Ammon's horn (tissue), 1 donor: ENCODE results near the gene ARL6IP4.

ENCODE experiments used
- DNase-seq: peaks from one replicate; pipeline ENCODE4 v3.0.0-alpha.2; 2016; ENCODE audit warnings: low spot score

Gene ARL6IP4

DNA sequence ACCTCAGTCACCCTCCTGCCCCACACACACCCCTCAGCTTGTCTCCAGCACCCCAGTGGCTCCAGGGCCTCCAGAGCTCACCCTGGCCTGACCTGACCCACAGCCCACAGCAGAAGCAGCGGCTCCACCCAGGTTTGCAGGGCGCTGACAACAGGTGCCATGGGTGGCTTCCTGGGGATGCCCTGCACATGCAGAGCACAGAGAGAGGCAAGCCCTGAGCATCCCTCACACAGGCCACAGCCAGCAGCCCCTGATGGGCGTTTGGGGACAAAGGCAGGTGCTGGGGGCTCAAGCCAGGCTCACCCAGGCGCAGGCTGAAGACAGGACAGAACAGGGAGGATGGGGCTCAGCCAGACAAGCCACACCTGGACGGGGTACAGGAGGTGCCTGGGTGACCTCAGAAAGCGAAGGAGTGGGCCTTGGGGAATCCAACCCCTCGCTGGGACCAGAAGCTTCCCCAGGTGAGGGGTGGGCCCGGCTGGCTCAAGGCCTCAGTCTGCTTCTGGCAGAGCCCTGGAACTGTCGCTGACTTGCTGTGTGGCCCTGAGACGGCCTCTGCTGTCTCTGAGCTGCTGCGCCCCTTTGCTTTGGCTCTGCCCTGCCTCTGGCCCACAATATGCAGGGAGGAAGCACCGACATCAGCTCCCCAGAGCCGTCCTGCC lies 10.6 kb downstream of the ARL6IP4 start:
- no peak for DNase-seq

GRCh38 chr12:122991623-122992275 lies 11.3 kb downstream of the ARL6IP4 start:
- DNase-seq, result no peak

GRCh38 chr12:122992386-122992785 lies 11.9 kb downstream of the ARL6IP4 start:
- DNase-seq, result no peak

GRCh38 chr12:122994140-122994675 lies 13.7 kb downstream of the ARL6IP4 start:
- no peak for DNase-seq

- DNase-seq, result no peak
Observed at GRCh38 chr12:122994781-122995502, 14.5 kb downstream of the ARL6IP4 start.

- no peak for DNase-seq
Observed at GRCh38 chr12:122995503-122996187, 15.2 kb downstream of the ARL6IP4 start.

DNA sequence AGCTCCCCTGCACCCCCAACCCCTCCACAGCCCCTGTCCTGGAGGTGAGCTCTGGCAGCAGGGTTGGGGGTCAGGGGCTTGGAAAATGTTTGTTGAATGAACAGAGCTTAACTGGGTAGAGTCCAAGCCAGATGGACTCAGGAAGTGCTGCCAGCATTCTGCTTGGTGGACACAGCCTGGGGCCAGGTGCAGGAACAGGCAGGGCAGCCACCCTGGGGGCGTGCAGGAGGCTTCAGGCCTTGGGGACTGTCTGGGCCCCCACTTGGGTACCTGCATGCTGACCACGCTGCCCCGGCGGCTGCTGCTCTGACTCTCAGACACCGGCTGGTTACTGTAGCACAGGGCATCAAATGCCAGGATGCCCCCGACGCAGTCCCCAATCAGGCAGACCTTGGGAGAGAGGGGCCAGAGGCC lies 15.7 kb downstream of the ARL6IP4 start:
- no peak for DNase-seq

GRCh38 chr12:122996621-122997342 lies 16.3 kb downstream of the ARL6IP4 start:
- DNase-seq, result no peak

DNA sequence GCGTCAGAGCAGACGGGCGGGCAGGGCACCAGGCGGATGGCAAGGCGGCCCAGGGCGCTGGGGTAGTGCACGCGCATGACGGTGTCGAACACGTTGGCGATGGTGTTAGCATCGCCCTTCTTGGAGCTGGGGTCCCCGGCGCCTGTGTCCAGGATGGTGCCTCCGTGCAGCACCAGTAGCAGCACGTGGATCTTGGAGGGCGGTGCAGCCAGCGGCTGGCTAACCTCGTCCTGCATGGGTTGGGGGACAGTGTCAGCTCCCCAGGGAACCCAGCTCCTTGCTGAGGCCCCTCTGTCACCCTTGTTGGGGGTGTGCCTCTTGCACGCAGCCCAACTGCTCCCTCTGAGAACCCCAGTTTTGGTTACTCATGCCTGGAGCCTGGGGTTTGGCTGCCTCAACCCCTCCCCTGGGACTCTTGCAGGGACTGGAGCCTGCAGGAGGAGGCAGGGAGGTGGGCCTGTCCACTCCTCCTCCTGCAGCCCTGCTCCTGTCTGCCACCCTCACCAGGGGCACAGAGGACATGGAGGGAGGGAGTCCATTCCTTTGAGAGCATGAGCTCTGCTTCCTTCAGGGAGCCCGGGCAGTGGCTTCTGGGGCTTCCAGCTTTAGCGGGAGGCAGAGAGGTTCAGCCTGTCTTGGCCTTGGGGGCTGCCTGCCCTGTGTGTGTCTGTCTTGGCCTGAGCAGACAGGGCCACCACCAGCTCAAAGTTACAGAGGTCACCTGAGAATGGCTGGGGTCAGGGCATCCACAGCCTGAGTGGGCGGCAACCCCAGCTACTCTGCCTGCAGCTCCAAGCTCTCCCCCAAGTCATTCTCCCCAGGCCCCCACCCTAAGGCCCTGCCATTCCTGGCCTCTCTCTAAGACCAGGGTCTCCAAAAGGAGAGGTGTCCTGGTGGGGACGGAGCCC lies 17.1 kb downstream of the ARL6IP4 start:
- DNase-seq, result no peak

GRCh38 chr12:122998316-122998715 lies 17.8 kb downstream of the ARL6IP4 start:
- no peak for DNase-seq

DNA sequence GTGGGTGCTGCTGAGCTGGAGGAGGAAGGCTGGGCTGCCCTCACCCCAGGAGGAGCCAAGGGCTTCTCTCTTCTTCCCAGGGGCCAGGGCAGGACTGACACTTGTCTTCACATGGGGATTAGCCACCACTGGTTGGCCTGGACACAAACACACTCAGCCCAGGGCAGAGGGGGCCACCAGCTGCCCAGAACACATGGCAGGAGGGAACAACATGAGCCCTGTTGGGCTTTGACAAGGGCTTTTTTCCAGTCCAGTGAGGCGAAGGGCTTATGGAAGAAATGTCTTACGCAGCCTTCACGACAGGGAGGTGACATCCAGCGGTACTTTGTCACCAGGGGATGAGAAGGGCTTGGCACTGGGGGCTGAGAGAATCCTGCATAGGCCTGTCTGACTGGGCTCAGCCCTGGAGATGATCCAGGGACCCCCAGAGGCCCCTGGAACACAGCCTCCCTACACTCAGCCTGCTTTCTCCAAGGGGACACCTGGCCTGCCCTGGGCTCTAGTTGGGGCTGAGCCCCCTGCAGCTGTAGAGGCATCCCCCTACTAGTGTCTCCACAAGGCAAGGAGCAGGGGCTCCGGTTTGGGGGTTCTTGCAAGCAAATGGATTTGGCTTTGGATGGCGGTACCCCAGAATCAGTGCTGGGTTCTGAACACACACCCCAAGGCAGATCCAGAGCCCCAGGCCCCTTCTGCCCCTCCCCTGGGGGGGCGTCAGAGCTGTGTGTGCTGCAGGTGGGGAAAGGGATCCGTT lies 18.9 kb downstream of the ARL6IP4 start:
- DNase-seq, result peak; percentile 54

- no peak for DNase-seq
Observed at GRCh38 chr12:122999986-123000420, 19.5 kb downstream of the ARL6IP4 start.

- DNase-seq, result no peak
Observed at GRCh38 chr12:123000578-123000977, 20.1 kb downstream of the ARL6IP4 start.

- DNase-seq, result no peak
Observed at GRCh38 chr12:123001464-123001863, 21.0 kb downstream of the ARL6IP4 start.

- no peak for DNase-seq
Observed at GRCh38 chr12:123003257-123003656, 22.8 kb downstream of the ARL6IP4 start.

- DNase-seq, result no peak
Observed at GRCh38 chr12:123004287-123004686, 23.8 kb downstream of the ARL6IP4 start.

DNA sequence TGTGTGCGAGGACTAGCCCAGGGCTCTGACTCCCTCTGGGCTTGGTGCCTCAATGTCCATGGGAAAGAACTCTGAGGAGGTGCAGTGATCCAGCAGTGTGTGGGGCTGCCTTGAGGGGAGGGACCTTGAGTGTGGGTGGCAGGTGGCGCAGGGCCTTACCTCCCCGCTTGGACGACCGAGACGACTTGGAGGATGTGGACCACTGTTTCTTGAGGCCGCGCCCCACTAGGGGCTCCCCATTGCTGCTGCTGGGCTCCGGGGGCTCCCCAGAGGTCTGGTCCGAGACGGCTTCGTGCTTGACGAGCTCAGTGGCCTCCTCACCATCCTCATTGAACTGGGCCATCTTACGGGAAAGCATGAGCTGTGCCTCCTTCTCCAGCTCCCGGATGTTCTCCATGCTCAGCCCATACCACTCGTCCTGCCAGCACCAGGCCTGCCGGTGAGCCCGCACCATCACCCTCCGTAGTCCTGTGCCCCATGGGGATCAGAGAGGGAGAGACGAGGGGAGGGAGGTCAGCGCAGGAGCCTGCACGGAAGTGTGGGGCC lies 24.7 kb downstream of the ARL6IP4 start:
- no peak for DNase-seq

- DNase-seq, result no peak
Observed at GRCh38 chr12:123006977-123007376, 26.5 kb downstream of the ARL6IP4 start.

GRCh38 chr12:123010110-123010509 lies 29.6 kb downstream of the ARL6IP4 start:
- DNase-seq, result no peak
